ENCODE data around the gene PPARG. TPM values are rescaled to one million over a fixed set of nuclear protein-coding genes. Genes with fewer than 3 reads are reported as not detected.

The PPARG gene
- total and polyA plus RNA-seq, 2 of the 8 experiments (the other 6 are each of a cell fraction or from before 2014, with no cell fraction given): 0.06 TPM; not detected in 1

DNA sequence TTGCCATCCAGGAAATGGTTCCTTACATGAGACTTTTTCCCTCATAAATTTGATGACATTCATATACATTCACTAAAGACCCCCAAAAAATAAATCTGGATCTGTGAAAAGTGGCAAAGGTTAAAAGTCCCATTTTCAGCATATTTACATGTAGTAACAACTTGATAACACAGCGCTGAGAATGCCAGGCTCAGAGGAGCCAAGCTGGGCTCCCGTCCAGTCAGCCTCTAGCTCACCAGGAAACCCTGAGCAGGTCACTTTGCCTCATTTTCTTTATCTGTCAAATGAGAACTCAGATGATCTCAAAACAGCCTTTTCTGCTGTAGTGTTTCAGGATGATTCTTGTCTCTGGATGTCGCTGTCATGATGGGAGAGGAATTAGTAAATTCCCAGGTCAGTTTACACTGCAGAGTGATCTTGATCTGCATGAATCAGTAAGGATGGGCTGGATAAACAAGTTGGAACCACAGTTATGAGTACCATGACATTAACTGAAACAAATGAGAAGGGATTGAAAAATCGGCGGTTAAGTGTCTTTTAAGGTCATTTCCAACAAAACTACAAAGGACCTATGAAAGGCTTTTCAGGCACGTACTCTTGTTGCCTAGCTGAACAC is 82.8 kb downstream of the PPARG start:
- H3K4me2 ChIP-seq (ENCODE audit: insufficient read depth in 1 of 2, low read depth in 2 of 2, low read length in 2 of 2): no peak overlapping the region
- no peak overlapping the region for H2BK5ac ChIP-seq (ENCODE audit: low read depth, low read length)
- no peak overlapping the region for H2BK15ac ChIP-seq (ENCODE audit: low read length)
- no peaks in the 10 kb centered on the region for H3K9me3 ChIP-seq (ENCODE audit: insufficient read depth in 2 of 2, low read depth in 1 of 2, low read length in 1 of 2)
- no peak overlapping the region for H3K4ac ChIP-seq (replicated peaks; ENCODE audit: insufficient read length, low read depth, low read length)
- H3K23ac ChIP-seq (ENCODE audit: insufficient read length): no peak overlapping the region
- no peaks in the 10 kb centered on the region for H3K79me2 ChIP-seq (ENCODE audit: control insufficient read depth in 1 of 2, insufficient read depth in 2 of 2, low read length in 2 of 2)
- DNase-seq (ENCODE audit: low read depth in 1 of 2, low spot score in 2 of 2) (no peak), FAIRE-seq (no peak)
- H2AK5ac ChIP-seq (ENCODE audit: low read depth, low read length): no peak overlapping the region
- H2BK20ac ChIP-seq (ENCODE audit: low read length): no peak overlapping the region
- H3K79me1 ChIP-seq (ENCODE audit: low read depth, low read length): no peaks in the 10 kb centered on the region
- H3K23me2 ChIP-seq (ENCODE audit: low read depth, low read length): no peaks in the 10 kb centered on the region
- no peak for TF ChIP-seq SIX5 (IDR thresholded peaks at IDR 0.05; ENCODE audit: low read depth, low read length)
- TF ChIP-seq, protein P1, sequence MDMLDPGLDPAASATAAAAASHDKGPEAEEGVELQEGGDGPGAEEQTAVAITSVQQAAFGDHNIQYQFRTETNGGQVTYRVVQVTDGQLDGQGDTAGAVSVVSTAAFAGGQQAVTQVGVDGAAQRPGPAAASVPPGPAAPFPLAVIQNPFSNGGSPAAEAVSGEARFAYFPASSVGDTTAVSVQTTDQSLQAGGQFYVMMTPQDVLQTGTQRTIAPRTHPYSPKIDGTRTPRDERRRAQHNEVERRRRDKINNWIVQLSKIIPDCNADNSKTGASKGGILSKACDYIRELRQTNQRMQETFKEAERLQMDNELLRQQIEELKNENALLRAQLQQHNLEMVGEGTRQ (IDR thresholded peaks at IDR 0.05; ENCODE audit: low read length): no peak
- TF ChIP-seq RNF2 (IDR thresholded peaks at IDR 0.05; ENCODE audit: borderline replicate concordance, low read depth, low read length, missing control alignments, poor library complexity, severe bottlenecking): no peak
- no peak for TF ChIP-seq SP2 (IDR thresholded peaks at IDR 0.05; ENCODE audit: low read length)
- no peak for TF ChIP-seq EGR1 (IDR thresholded peaks at IDR 0.05; ENCODE audit: borderline replicate concordance, low read depth, low read length)
- no peaks in the 10 kb centered on the region for H3K27me3 ChIP-seq (replicated peaks in 1 of 4; ENCODE audit: control insufficient read depth in 3 of 4, extremely low read depth in 1 of 4, insufficient read depth in 3 of 4, low read length in 3 of 4)
- H3K27ac ChIP-seq (ENCODE audit: low read depth, low read length): no peak overlapping the region
- H3K9ac ChIP-seq (replicated peaks in 1 of 4; ENCODE audit: extremely low read depth in 1 of 4, low read depth in 3 of 4, low read length in 3 of 4): no peak overlapping the region
- no peak overlapping the region for H3K4me3 ChIP-seq (ENCODE audit: extremely low read depth in 1 of 4, insufficient read depth in 2 of 4, low read depth in 3 of 4, low read length in 4 of 4)
- H3K56ac ChIP-seq (replicated peaks; ENCODE audit: insufficient read length, low read depth, low read length): no peak overlapping the region
- H3K4me1 ChIP-seq (replicated peaks in 1 of 4; ENCODE audit: control insufficient read depth in 3 of 4, insufficient read depth in 4 of 4, low read length in 3 of 4): no peaks in the 10 kb centered on the region
- H3K18ac ChIP-seq (ENCODE audit: extremely low read depth, low read length): no peak overlapping the region
- H4K8ac ChIP-seq (ENCODE audit: extremely low read depth, insufficient read depth, low read length): no peak overlapping the region
- H3K14ac ChIP-seq (ENCODE audit: insufficient read length): no peak overlapping the region
- ChIA-PET POLR2A (ENCODE audit: partially characterized antibody) (no interaction called here), CTCF (ENCODE audit: partially characterized antibody) (interaction anchor here (0.6 to 1.7 kb wide), 5 partner anchors 9 to 214 kb away, joined by 3 to 5 read pairs (median 3); no protein-coding TSS in a partner anchor)
- H4K91ac ChIP-seq (replicated peaks; ENCODE audit: insufficient read length, low read length): no peak overlapping the region
- 88% methylated on average over 6 of the region's 6 CpGs; no CpG with 5 or more reads in 1 of the 2 experiments for WGBS, 2 experiments (ENCODE audit: extremely low coverage in 1 of 2, insufficient coverage in 1 of 2, insufficient read length in 1 of 2, insufficient replicate concordance in 2 of 2, low coverage in 1 of 2, low lambda C conversion rate in 2 of 2, missing lambda C conversion rate in 1 of 2)
- H2BK120ac ChIP-seq (replicated peaks; ENCODE audit: low read depth, low read length): no peak overlapping the region
- H3K36me3 ChIP-seq (ENCODE audit: control insufficient read depth in 2 of 4, insufficient read depth in 4 of 4, low read length in 3 of 4): no peaks in the 10 kb centered on the region
- no peak overlapping the region for H2AFZ ChIP-seq (ENCODE audit: low read length)
- no peaks in the 10 kb centered on the region for H4K20me1 ChIP-seq (replicated peaks in 1 of 2; ENCODE audit: control insufficient read depth in 1 of 2, insufficient read depth in 2 of 2, low read length in 2 of 2)
- H2BK12ac ChIP-seq (ENCODE audit: low read depth, low read length): no peak overlapping the region
- no peak overlapping the region for H4K5ac ChIP-seq (ENCODE audit: insufficient read length, low read depth, low read length)
